T-cell (primary cell): ENCODE data around the gene SEC62. TPM values are rescaled to one million over a fixed set of nuclear protein-coding genes. Genes with fewer than 3 reads are reported as not detected.
A peak's percentile ranks its signal among the peaks of the same experiment; 100 is the strongest.

Experiments
- ATAC-seq, 4 experiments: fragments of 200-7000 bp in 3 of 4; fragments of 150-1000 bp in 1 of 4; cut with Tn5 transposase; replicated peaks in 1 of 4; 1 replicate in 3 of 4; 2 replicates in 1 of 4; pipeline ENCODE4 v1.10.0; 2021; ENCODE audit warnings: moderate library complexity in 3 of 4, mild to moderate bottlenecking in 2 of 4, moderate number of reproducible peaks in 1 of 4
- CTCF ChIA-PET, 2 donors: fragments of 300-600 bp; sonication (Branson Sonifier 250); formaldehyde crosslinking; loops; one replicate each; lab custom pipeline; 2022; ENCODE audit warnings: antibody characterized with exemption in 2 of 2; lab: Charles Lee
- POLR2A ChIA-PET, 2 donors: fragments of 300-600 bp; sonication (Branson Sonifier 250); formaldehyde crosslinking; loops; one replicate each; lab custom pipeline; 2022; ENCODE audit warnings: antibody characterized with exemption in 2 of 2; lab: Charles Lee
- DNase-seq, 35 experiments: peaks; one replicate each; pipeline versions ENCODE4 v3.0.0 to v3.0.0-alpha.2; 2013 to 2023
- H3K27ac ChIP-seq: one replicate; pipeline ENCODE4 v1.5.1; 2013; ENCODE audit warnings: low read length
- H3K27me3 ChIP-seq, 2 experiments: replicated peaks in 1 of 2; 1 replicate in 1 of 2; 2 replicates in 1 of 2; pipeline versions ENCODE4 v1.6.1 to v1.7.0; 2013; ENCODE audit warnings: low read length in 1 of 2, mixed read lengths in 1 of 2; ENCODE audit not compliant: control insufficient read depth in 2 of 2, insufficient read depth in 2 of 2; ENCODE audit errors: extremely low read depth in 1 of 2
- H3K36me3 ChIP-seq, 2 donors: 1 replicate in 1 of 2; 2 replicates in 1 of 2; pipeline versions ENCODE4 v1.6.1 to v1.7.0; 2013; ENCODE audit warnings: low read length in 1 of 2; ENCODE audit not compliant: control insufficient read depth in 2 of 2, insufficient read depth in 1 of 2; ENCODE audit errors: extremely low read depth in 1 of 2
- H3K4me1 ChIP-seq, 2 experiments: 1 replicate in 1 of 2; 2 replicates in 1 of 2; pipeline versions ENCODE4 v1.6.1 to v1.7.0; 2013; ENCODE audit warnings: low read length in 2 of 2, mixed read lengths in 1 of 2; ENCODE audit not compliant: insufficient read depth in 2 of 2, control insufficient read depth in 1 of 2; ENCODE audit errors: extremely low read depth in 1 of 2
- H3K4me3 ChIP-seq, 2 donors: 1 replicate in 1 of 2; 2 replicates in 1 of 2; pipeline versions ENCODE4 v1.5.1 to v1.7.0; 2013; ENCODE audit warnings: mild to moderate bottlenecking in 2 of 2, low read length in 1 of 2, moderate library complexity in 1 of 2; ENCODE audit not compliant: control insufficient read depth in 1 of 2; ENCODE audit errors: extremely low read depth in 1 of 2
- H3K9me3 ChIP-seq: 2 replicates; pipeline ENCODE4 v1.7.0; 2013
- H3K27ac Mint-ChIP-seq, 2 donors: one replicate each; pipeline ENCODE4 v1.8.0; 2020 to 2021; ENCODE audit warnings: mild to moderate bottlenecking in 2 of 2, mixed read lengths in 2 of 2
- H3K27me3 Mint-ChIP-seq, 2 donors: one replicate each; pipeline ENCODE4 v1.8.0; 2021 to 2022; ENCODE audit warnings: mixed read lengths in 2 of 2
- H3K36me3 Mint-ChIP-seq: one replicate; pipeline ENCODE4 v1.8.0; 2021; ENCODE audit warnings: mixed read lengths
- H3K4me1 Mint-ChIP-seq, 3 donors: one replicate each; pipeline ENCODE4 v1.8.0; 2020 to 2022; ENCODE audit warnings: mixed read lengths in 3 of 3, mild to moderate bottlenecking in 1 of 3
- H3K4me3 Mint-ChIP-seq, 3 donors: one replicate each; pipeline ENCODE4 v1.8.0; 2020 to 2022; ENCODE audit warnings: mild to moderate bottlenecking in 3 of 3, mixed read lengths in 3 of 3, moderate library complexity in 3 of 3
- H3K9me3 Mint-ChIP-seq, 3 donors: one replicate each; pipeline ENCODE4 v1.8.0; 2020 to 2022; ENCODE audit warnings: mixed read lengths in 3 of 3
- WGBS: methylation state at CpG from one replicate; pipeline ENCODE4 v1.1.5; 2013; ENCODE audit warnings: missing lambda C conversion rate; ENCODE audit not compliant: insufficient coverage; 5-methylcytosine and 5-hydroxymethylcytosine counted together
- total RNA-seq, 35 experiments: library from RNA in 6 of 35; stranded (reverse) in 6 of 35; fragments of 120-200 nt in 1 of 35; gene quantifications; one replicate each; pipeline versions ENCODE4 v1.2.1 to v1.2.4 and lab custom pipeline; 2013 to 2026

SEC62 gene
- total RNA-seq, 5 donors from 2014 or later (not counting 1 experiment from before 2014, with no cell fraction given): 95.0 to 99.9 (median 97.2) TPM

DNA sequence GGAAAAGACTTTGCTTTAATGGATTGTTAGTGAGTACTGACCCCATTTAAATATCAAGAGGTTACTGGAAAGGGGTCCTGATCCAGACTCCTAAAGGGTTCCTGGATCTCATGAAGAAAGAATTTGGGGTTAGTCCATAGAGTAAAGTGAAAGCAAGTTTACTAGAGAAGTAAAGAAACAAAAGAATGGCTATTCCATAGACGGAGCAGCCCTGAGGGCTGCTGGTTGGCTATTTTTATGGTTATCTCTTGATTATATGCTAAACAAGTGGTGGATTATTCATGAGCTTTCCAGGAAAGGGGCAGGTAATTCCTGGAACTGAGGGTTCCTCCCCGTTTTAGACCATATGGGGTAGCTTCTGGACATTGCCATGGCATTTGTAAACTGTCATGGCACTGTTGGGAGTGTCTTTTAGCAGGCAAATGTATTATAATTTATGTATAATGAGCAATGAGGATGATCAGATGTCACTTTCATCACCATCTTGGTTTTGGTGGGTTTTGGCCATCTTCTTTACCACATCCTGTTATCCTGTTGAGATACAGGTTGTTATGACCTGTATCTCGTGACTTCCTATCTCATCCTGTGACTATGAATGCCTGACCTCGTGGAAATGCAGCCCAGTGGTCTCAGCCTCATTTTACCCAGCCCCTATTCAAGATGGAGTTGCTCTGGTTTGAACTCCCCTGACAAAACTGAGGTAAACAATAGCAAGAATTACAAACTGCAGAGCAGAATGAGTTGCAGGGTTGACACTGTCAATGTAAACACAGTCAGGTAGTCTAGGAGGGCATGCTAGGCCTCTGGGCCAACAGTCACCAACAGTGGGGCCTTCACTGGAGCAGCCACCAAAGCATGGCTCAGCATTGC is 60.9 kb downstream of the SEC62 start:
- H3K36me3 ChIP-seq: no peaks in the 10 kb centered on the region
- Mint-ChIP-seq H3K9me3 (peaks cover 0 to 4% (median 4%) of the 10 kb centered on the region in 3 donors), H3K4me1 (peaks cover 27 to 40% (median 27%) of the 10 kb centered on the region in 3 donors), H3K4me3 (peak overlapping the region in 1 of 3 donors; percentile 4), H3K27me3 (no peaks in the 10 kb centered on the region), H3K36me3 (peaks cover 4% of the 10 kb centered on the region), H3K27ac (peak overlapping the region; percentile 28 to 80)
- CTCF ChIA-PET: interaction anchor here (0.6 kb wide), 2 partner anchors 48 to 63 kb away, joined by 3 to 4 read pairs; no protein-coding TSS in a partner anchor
- DNase-seq (peak in 4 of 35 experiments; percentile 8 to 16 (median 13)), ATAC-seq (peak in 2 of 4 experiments; percentile 60 to 89)
- no peaks in the 10 kb centered on the region for H3K27me3 ChIP-seq
- no peak overlapping the region for H3K27ac ChIP-seq
- no peak overlapping the region for H3K4me3 ChIP-seq
- WGBS: 67% methylated on average over 1 of the region's 4 CpGs
- H3K4me1 ChIP-seq: peaks cover 3 to 9% of the 10 kb centered on the region in 2 experiments
- POLR2A ChIA-PET: interaction anchor here (0.6 to 1.0 kb wide), 2 partner anchors 20 to 254 kb away, joined by 3 to 5 read pairs; no protein-coding TSS in a partner anchor
- H3K9me3 ChIP-seq: no peaks in the 10 kb centered on the region

DNA sequence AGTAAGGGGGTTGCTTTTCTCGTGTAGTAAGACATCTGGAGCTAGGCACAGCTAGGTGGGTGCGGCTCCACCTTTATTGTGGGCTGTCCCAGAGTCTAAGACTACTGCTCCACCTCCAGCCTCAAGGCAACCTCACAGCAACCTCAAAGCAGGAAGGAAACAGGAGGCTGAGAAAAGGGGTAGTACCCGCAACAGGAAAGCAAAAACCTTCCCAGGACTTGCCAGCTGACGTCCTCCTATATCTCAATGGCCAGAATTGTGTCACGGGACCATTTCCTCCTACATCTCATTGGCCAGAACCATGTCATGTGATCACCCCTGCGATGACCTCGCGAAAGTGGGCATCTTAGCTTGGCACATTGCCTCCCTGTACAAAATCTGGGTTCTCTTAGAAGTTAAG is 66.9 kb downstream of the SEC62 start:
- ChIA-PET POLR2A (interaction anchor here (1.3 to 1.5 kb wide), 2 partner anchors 12 to 68 kb away, joined by 3 read pairs; no protein-coding TSS in a partner anchor), CTCF (interaction anchor here (1.2 to 2.7 kb wide), 2 partner anchors 12 to 46 kb away, joined by 3 to 14 read pairs; no protein-coding TSS in a partner anchor)
- H3K27ac Mint-ChIP-seq: peak overlapping the region; percentile 73 to 79
- Histone ChIP-seq H3K36me3 (no peaks in the 10 kb centered on the region), H3K4me3 (no peak overlapping the region), H3K27ac (peak overlapping the region; percentile 35), H3K27me3 (peaks cover 0 to 3% of the 10 kb centered on the region in 2 experiments), H3K9me3 (no peaks in the 10 kb centered on the region), H3K4me1 (peaks cover 20 to 33% of the 10 kb centered on the region in 2 experiments)
- no peaks in the 10 kb centered on the region for H3K27me3 Mint-ChIP-seq
- 7% methylated on average over 3 of the region's 8 CpGs for WGBS
- H3K4me1 Mint-ChIP-seq: peaks cover 37 to 43% (median 40%) of the 10 kb centered on the region in 3 donors
- H3K36me3 Mint-ChIP-seq: peaks cover 4% of the 10 kb centered on the region
- H3K9me3 Mint-ChIP-seq: peaks cover 0 to 4% (median 0%) of the 10 kb centered on the region in 3 donors
- DNase-seq (peak; percentile 23 to 77 (median 56)), ATAC-seq (peak; percentile 74 to 83 (median 80))
- peak overlapping the region in 2 of 3 donors; percentile 18 to 65 for H3K4me3 Mint-ChIP-seq

DNA sequence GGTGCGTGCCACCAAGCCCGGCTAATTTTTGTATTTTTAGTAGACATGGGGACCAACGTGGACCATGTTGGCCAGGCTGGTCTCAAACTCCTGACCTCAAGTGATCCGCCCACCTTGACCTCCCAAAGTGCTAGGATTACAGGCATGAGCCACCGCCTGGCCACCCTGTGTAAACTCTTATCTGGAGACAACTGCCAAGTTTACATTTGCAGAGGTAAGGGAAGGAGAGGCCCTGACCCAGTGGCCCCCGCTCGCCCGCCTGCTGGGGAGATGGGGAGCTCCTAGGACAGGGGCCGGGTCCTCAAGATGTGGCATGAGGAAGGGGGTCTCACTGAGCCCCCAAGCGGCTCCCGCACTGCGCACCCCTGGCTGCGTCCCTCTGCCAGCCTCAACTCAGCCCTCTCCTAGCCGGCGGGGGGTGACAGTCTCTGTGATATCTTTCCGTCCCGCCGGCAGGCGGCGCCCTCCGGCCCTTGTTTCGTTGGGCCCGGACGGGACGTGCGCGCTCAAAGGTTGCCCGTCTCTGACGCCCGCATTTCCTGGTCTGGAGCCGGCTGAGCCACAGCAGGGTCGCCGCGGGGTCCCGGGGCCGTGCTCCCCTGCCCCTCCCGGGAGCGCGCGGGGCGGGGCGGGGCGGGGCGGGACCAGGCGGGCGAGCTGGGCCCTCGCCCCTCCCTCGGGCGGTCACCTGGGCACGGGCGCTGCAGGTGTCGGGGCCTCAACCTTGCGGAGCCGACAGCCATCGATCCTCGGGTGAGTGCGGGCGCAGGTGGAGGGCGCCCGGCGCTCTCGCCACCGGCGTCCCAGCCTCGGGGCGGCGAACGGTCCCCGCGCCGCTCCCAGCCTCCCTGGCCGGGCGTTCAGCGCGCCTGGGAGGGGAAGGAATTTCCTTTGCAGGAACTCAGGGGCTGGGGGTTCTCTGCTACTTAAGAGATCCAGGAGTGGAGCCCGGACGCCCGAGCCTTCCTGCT is 71.1 kb downstream of the SEC62 start, which contains the start of gene GPR160:
Gene GPR160, plus strand, starts transcription at position 533 of the 971 bp plus-strand sequence. CDS start 45,978 bp downstream, outside the sequence.
- ChIA-PET CTCF (interaction anchor here (0.6 to 0.9 kb wide), 2 partner anchors 22 to 50 kb away, joined by 4 read pairs; no protein-coding TSS in a partner anchor), POLR2A (interaction anchor here in 1 of 2 donors (0.6 kb wide), 1 partner anchor 70 kb away, joined by 3 read pairs; no protein-coding TSS in a partner anchor)
- H3K4me3 ChIP-seq: peak within 1 kb of the TSS; percentile 59 to 79
- Mint-ChIP-seq H3K27me3 (no peaks in the 10 kb centered on the region), H3K9me3 (no peaks in the 10 kb centered on the region), H3K4me1 (peaks cover 21 to 36% (median 31%) of the 10 kb centered on the region in 3 donors), H3K27ac (peak within 1 kb of the TSS in 1 of 2 donors; percentile 70), H3K36me3 (peaks cover 5% of the 10 kb centered on the region), H3K4me3 (peak within 1 kb of the TSS; percentile 85 to 87 (median 86))
- no peak within 1 kb of the TSS for H3K27ac ChIP-seq
- no peaks in the 10 kb centered on the region for H3K9me3 ChIP-seq
- ATAC-seq: peak; percentile 75
- peak; percentile 54 to 83 (median 74) for DNase-seq
- 0% methylated on average over 67 of the region's 78 CpGs for WGBS
- no peaks in the 10 kb centered on the region for H3K36me3 ChIP-seq
- H3K27me3 ChIP-seq: peaks cover 0 to 3% of the 10 kb centered on the region in 2 experiments
- peaks cover 19 to 33% of the 10 kb centered on the region in 2 experiments for H3K4me1 ChIP-seq

DNA sequence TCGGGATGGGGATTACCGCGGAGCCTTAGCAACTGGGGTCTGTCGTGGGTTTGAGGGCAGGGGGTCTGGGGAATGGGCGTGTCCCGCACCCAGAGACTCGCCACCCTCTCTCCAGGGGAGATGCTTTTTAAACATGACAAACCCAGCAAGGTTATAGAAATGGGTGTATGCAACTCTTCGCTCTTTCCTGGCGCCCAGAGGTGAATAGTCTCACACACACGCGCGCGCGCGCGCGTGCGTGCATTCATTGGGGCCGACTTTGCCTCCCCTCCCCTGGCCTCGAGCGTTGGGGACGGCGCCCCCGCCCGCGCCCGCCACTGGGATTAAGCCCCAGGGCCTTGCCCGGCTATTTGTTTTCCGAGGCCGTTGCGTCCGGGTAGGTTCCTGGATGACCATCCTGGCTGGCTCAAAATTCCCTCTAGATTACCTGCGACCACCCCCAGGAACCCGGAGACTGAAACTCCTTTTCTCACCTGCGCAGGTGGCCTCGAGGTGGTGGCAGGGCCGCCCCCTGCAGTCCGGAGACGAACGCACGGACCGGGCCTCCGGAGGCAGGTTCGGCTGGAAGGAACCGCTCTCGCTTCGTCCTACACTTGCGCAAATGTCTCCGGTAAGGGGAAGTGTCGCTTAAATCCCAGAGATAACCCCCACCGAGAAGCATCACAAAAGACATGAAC is 72.0 kb downstream of the SEC62 start:
- CTCF ChIA-PET: interaction anchor here (0.6 to 0.7 kb wide), 3 partner anchors 9 to 276 kb away, joined by 3 to 4 read pairs (median 3); no protein-coding TSS in a partner anchor
- POLR2A ChIA-PET: no interaction called here

DNA sequence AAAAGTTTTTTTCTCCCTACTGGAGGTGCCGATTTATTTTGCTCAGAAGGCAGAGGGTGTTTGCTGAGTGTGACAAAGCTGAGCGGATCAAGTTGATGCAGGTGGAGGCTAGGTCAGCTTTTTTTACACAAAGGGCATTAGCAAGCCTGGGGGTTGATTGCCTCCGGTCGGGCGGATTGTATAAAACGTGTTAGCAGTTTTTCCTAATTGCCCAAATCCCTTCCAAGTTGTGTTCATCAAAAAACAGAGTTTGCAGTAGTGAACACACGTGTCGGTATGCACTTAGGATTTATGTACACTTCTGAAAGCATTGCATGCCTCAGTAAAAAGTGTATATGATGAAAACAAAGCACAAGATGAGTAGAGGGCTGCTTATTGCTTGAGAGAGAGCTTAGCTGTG is 73.8 kb downstream of the SEC62 start:
- ATAC-seq (no peak), DNase-seq (no peak)
- no peaks in the 10 kb centered on the region for H3K27me3 Mint-ChIP-seq
- ChIA-PET POLR2A (interaction anchor here in 1 of 2 donors (0.9 kb wide), 1 partner anchor 74 kb away, joined by 3 read pairs; the partner anchor contains the start of gene SEC62), CTCF (interaction anchor here in 1 of 2 donors (1.6 kb wide), 1 partner anchor 12 kb away, joined by 7 read pairs; no protein-coding TSS in a partner anchor)
- H3K4me1 Mint-ChIP-seq: peaks cover 16 to 27% (median 24%) of the 10 kb centered on the region in 3 donors
- H3K9me3 ChIP-seq: no peaks in the 10 kb centered on the region
- H3K36me3 ChIP-seq: peaks cover 0 to 3% of the 10 kb centered on the region in 2 donors
- H3K4me3 ChIP-seq: no peak overlapping the region
- peaks cover 0 to 3% of the 10 kb centered on the region in 2 experiments for H3K27me3 ChIP-seq
- no peak overlapping the region for H3K27ac ChIP-seq
- H3K4me3 Mint-ChIP-seq: no peak overlapping the region
- peaks cover 5 to 26% of the 10 kb centered on the region in 2 experiments for H3K4me1 ChIP-seq
- WGBS: 96% methylated on average over 5 of the region's 8 CpGs
- peaks cover 5% of the 10 kb centered on the region for H3K36me3 Mint-ChIP-seq
- H3K27ac Mint-ChIP-seq: peak overlapping the region in 1 of 2 donors; percentile 44
- no peaks in the 10 kb centered on the region for H3K9me3 Mint-ChIP-seq

More for the DNA sequence above, 72.0 kb downstream of the SEC62 start:
- Histone ChIP-seq H3K27ac (no peak overlapping the region), H3K9me3 (no peaks in the 10 kb centered on the region), H3K36me3 (peaks cover 0 to 3% of the 10 kb centered on the region in 2 donors), H3K4me3 (peak overlapping the region; percentile 59 to 79), H3K27me3 (peaks cover 0 to 3% of the 10 kb centered on the region in 2 experiments), H3K4me1 (peaks cover 14 to 25% of the 10 kb centered on the region in 2 experiments)
- WGBS: 8% methylated on average over 43 of the region's 51 CpGs
- H3K9me3 Mint-ChIP-seq: no peaks in the 10 kb centered on the region
- peak overlapping the region; percentile 85 to 87 (median 86) for H3K4me3 Mint-ChIP-seq
- ATAC-seq (peak; percentile 30 to 43 (median 36)), DNase-seq (peak in 33 of 35 experiments; percentile 9 to 54 (median 28))
- peaks cover 5% of the 10 kb centered on the region for H3K36me3 Mint-ChIP-seq
- peaks cover 13 to 28% (median 22%) of the 10 kb centered on the region in 3 donors for H3K4me1 Mint-ChIP-seq
- H3K27ac Mint-ChIP-seq: peak overlapping the region in 1 of 2 donors; percentile 70
- no peaks in the 10 kb centered on the region for H3K27me3 Mint-ChIP-seq
